MM.1S (cell line): Measurements from ENCODE around the gene COL7A1.

Experiments
- EZH2 ChIP-seq: fragments of 300-600 bp; sonication (generic); optimal IDR thresholded peaks from 2 replicates; pipeline ENCODE3; 2017; ENCODE audit warnings: low read depth, mild to moderate bottlenecking, antibody characterized with exemption, low read length, mixed read lengths
- TF ChIP-seq, protein P1 (sequence below): fragments of 300-600 bp; sonication (generic); IDR thresholded peaks from 2 replicates; pipeline ENCODE4 v1.5.1; 2016; ENCODE audit warnings: antibody characterized with exemption, low read length, mixed read lengths

DNA sequence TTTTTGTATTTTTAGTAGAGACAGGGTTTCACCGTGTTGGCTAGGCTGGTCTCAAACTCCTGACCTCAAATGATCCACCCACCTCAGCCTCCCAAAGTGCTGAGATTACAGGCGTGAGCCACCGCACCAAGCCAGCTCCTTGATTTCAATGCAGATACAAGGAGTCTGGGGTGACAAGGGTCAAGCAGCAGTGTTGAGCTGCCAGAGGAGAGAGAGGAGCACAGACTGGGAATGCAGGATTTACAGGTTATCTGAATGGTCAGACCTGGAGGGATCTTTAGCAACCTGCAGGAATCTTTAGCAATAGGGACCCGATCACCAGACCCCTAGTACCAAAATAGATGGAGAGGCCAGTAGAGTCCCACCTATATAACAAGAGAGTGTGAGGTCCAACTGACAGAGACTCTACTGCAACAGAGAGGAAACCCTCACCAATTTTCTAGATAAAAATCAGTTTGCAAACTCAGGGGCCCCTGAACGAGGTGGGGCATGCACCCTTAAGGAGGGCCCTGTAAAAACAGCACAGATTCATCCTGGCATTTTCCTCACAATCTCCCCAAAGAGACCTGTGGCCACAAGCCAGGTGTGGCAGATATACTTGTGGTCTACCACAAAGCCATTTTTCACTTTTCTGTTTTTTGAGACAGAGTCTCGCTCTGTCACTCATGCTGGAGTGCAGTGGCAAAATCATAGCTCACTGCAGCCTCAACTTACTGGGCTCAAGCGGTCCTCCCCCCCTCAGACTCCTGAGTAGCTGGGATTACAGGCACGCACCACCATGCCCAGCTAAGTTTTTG is 80.5 kb downstream of the COL7A1 start:
- TF ChIP-seq, protein P1, sequence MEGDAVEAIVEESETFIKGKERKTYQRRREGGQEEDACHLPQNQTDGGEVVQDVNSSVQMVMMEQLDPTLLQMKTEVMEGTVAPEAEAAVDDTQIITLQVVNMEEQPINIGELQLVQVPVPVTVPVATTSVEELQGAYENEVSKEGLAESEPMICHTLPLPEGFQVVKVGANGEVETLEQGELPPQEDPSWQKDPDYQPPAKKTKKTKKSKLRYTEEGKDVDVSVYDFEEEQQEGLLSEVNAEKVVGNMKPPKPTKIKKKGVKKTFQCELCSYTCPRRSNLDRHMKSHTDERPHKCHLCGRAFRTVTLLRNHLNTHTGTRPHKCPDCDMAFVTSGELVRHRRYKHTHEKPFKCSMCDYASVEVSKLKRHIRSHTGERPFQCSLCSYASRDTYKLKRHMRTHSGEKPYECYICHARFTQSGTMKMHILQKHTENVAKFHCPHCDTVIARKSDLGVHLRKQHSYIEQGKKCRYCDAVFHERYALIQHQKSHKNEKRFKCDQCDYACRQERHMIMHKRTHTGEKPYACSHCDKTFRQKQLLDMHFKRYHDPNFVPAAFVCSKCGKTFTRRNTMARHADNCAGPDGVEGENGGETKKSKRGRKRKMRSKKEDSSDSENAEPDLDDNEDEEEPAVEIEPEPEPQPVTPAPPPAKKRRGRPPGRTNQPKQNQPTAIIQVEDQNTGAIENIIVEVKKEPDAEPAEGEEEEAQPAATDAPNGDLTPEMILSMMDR = no peak
- no peak for TF ChIP-seq EZH2
